ENCODE measurements around the gene MIF4GD. TPM values are rescaled to one million over a fixed set of nuclear protein-coding genes. Genes with fewer than 3 reads are reported as not detected.
A peak's percentile ranks its signal among the peaks of the same experiment; 100 is the strongest.

MIF4GD gene
- total and polyA plus RNA-seq, 2 experiments from 2014 or later: 11.3 to 15.9 TPM

DNA sequence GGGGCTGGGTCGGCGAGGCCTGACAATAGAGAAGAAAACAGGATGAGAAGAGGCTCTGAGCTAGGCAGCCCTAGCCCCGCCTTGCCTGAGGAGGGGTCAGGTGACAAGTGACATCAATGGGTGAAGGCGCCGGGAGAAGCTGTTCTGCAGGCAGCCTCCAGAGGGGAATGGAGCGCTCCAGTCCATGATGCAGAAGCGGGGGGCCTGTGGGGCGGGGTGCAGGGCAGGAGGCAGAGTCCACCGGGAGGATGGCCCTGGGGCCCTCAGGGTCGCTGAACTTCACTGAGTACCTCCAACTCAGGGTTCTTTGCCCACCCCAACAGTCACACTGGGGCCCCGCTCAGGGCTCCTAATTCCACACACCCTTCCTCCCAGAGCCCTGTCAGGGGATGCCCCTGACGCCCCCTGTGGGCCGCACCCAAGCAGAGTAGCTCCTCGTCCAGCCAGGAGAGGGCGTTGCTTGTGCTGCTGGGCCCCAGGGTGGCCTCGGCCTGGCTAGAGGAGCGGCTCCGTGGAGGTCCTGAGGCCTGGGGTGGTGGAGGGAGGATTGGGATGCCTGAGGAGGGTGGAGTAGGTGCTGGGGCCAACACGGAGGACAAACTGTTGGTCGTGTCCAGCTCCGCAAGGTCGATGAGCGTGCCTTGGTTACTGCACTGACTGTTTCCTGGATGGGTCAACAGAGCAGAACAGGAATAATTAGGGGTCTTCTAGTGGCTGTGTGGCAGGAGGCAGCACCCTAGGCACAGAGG is 30.5 kb downstream of the MIF4GD start:
- TF ChIP-seq CREB1 (CRISPR knock-in tag; IDR thresholded peaks at IDR 0.05; ENCODE audit: low read depth): peak; percentile 61
- TF ChIP-seq CTCF (conservative IDR thresholded peaks at IDR 0.05; ENCODE audit: low read depth in 2 of 2): peak; percentile 99 to 100
- TF ChIP-seq POLR2AphosphoS5 (IDR thresholded peaks at IDR 0.05; ENCODE audit: low read depth): no peak
- no peak for TF ChIP-seq NANOG (IDR thresholded peaks at IDR 0.05; ENCODE audit: borderline replicate concordance)
- TF ChIP-seq ZNF462 (CRISPR knock-in tag; IDR thresholded peaks at IDR 0.05): no peak
- TF ChIP-seq REST (IDR thresholded peaks at IDR 0.05; ENCODE audit: unreplicated experiment): no peak
- TF ChIP-seq, protein P1, sequence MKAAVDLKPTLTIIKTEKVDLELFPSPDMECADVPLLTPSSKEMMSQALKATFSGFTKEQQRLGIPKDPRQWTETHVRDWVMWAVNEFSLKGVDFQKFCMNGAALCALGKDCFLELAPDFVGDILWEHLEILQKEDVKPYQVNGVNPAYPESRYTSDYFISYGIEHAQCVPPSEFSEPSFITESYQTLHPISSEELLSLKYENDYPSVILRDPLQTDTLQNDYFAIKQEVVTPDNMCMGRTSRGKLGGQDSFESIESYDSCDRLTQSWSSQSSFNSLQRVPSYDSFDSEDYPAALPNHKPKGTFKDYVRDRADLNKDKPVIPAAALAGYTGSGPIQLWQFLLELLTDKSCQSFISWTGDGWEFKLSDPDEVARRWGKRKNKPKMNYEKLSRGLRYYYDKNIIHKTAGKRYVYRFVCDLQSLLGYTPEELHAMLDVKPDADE (IDR thresholded peaks at IDR 0.05): no peak
- H3K27ac Mint-ChIP-seq: peak overlapping the region; percentile 85
- H3K36me3 ChIP-seq (ENCODE audit: insufficient read depth): peaks cover 18% of the 10 kb centered on the region; the same call in 1 of the 2 replicates
- H3K4me2 ChIP-seq: no peak overlapping the region
- H3K9me2 ChIP-seq (ENCODE audit: insufficient read depth): no peaks in the 10 kb centered on the region
- H3K27me3 Mint-ChIP-seq (ENCODE audit: insufficient read depth, low read depth, poor library complexity): peaks cover 22% of the 10 kb centered on the region
- peaks cover 79% of the 10 kb centered on the region for H3K36me3 Mint-ChIP-seq (ENCODE audit: low read depth)
- no peak overlapping the region for H2AFZ ChIP-seq
- H3K27me3 ChIP-seq (ENCODE audit: insufficient read depth): no peaks in the 10 kb centered on the region
- H3K4me3 ChIP-seq: no peak overlapping the region
- DNase-seq (ENCODE audit: low spot score): peak; percentile 90
- peaks cover 10% of the 10 kb centered on the region; the same call in 2 of the 3 replicates for H3K4me1 Mint-ChIP-seq
- no peaks in the 10 kb centered on the region for H3K4me1 ChIP-seq (ENCODE audit: insufficient read depth)
- no peaks in the 10 kb centered on the region for H3K79me2 ChIP-seq (replicated peaks; ENCODE audit: insufficient read depth)
- H3F3A ChIP-seq (replicated peaks; ENCODE audit: low read depth): peaks cover 28% of the 10 kb centered on the region
- H3K27ac ChIP-seq (ENCODE audit: low read depth): 0 out of 2 replicates have a peak overlapping the region, but pooled peaks have one; percentile 72
- H3K4me3 Mint-ChIP-seq: peak overlapping the region; percentile 22; the same call in 1 of the 3 replicates
- ATAC-seq: peak; percentile 89
- peaks cover 4% of the 10 kb centered on the region; the same call in 1 of the 2 replicates for H4K20me1 ChIP-seq (replicated peaks; ENCODE audit: insufficient read depth)
- no peaks in the 10 kb centered on the region for H3K9me3 Mint-ChIP-seq
